Neural cell (in vitro differentiated cells): ENCODE results near the gene ACTN4.

ENCODE experiments used
- CTCF ChIP-seq: fragments of 450-650 bp; IDR thresholded peaks from 2 replicates; pipeline ENCODE4 v1.5.1; 2014; ENCODE audit warnings: antibody characterized with exemption, mild to moderate bottlenecking, moderate library complexity; ENCODE audit not compliant: poor library complexity, severe bottlenecking
- EZH2 ChIP-seq: fragments of 200-600, 300-800 bp; shearing (Covaris generic), sonication (generic); IDR thresholded peaks from 2 replicates; pipeline ENCODE4 v1.6.1; 2014; ENCODE audit warnings: antibody characterized with exemption, low read length, borderline replicate concordance, mild to moderate bottlenecking; ENCODE audit not compliant: insufficient read depth, poor library complexity, severe bottlenecking
- POLR2AphosphoS5 ChIP-seq: IDR thresholded peaks from 2 replicates; pipeline ENCODE4 v1.6.1; 2012
- RAD21 ChIP-seq: fragments of 450-650 bp; conservative IDR thresholded peaks from 2 replicates; pipeline ENCODE4 v1.6.1; 2014; ENCODE audit warnings: antibody characterized with exemption, mild to moderate bottlenecking, moderate library complexity

GRCh38 chr19:38629568-38629967 lies 17.9 kb upstream of the ACTN4 start:
- TF ChIP-seq EZH2, result no peak
- TF ChIP-seq POLR2AphosphoS5, result no peak
- TF ChIP-seq RAD21, result no peak
- no peak for TF ChIP-seq CTCF
